OCI-LY3 (cell line): ENCODE measurements around the gene KIF17.

Experiments
- H2AFZ ChIP-seq: fragments of 200-600, 300-600 bp; shearing (Covaris generic); 2 replicates; pipeline ENCODE4 v1.6.0; 2014; ENCODE audit warnings: antibody characterized with exemption, low read depth, low read length
- H3K27ac ChIP-seq: fragments of 200-600, 300-600 bp; sonication (generic); 2 replicates; pipeline ENCODE4 v1.5.1; 2014; ENCODE audit warnings: mild to moderate bottlenecking, low read length, moderate library complexity, mixed read lengths
- H3K27me3 ChIP-seq: fragments of 200-600, 300-600 bp; sonication (generic); 2 replicates; pipeline ENCODE4 v1.6.1; 2014; ENCODE audit warnings: low read depth, low read length, mixed read lengths
- H3K36me3 ChIP-seq: fragments of 200-600, 300-600 bp; sonication (generic); replicated peaks from 2 replicates; pipeline ENCODE3; 2014; ENCODE audit warnings: low read depth, low read length, mixed read lengths
- H3K4me1 ChIP-seq: fragments of 300-600, 200-600 bp; sonication (generic); 2 replicates; pipeline ENCODE4 v1.6.1; 2014; ENCODE audit warnings: low read length, mixed read lengths
- H3K4me2 ChIP-seq: fragments of 200-600, 300-600 bp; sonication (generic); 2 replicates; pipeline ENCODE4 v1.6.1; 2014; ENCODE audit warnings: low read length, mixed read lengths
- H3K4me3 ChIP-seq: fragments of 300-600, 200-600 bp; sonication (generic); 2 replicates; pipeline ENCODE4 v1.5.1; 2014; ENCODE audit warnings: antibody characterized with exemption, mild to moderate bottlenecking, low read length, moderate library complexity
- H3K79me2 ChIP-seq: fragments of 300-600, 200-600 bp; shearing (Covaris generic); 2 replicates; pipeline ENCODE4 v1.6.1; 2014; ENCODE audit warnings: mild to moderate bottlenecking, low read length, mixed read lengths
- H3K9ac ChIP-seq: fragments of 300-600, 200-600 bp; shearing (Covaris generic); 2 replicates; pipeline ENCODE4 v1.6.0; 2014; ENCODE audit warnings: mild to moderate bottlenecking, low read length, moderate library complexity
- H3K9me3 ChIP-seq: fragments of 200-600, 300-600 bp; shearing (Covaris generic); 2 replicates; pipeline ENCODE4 v1.6.1; 2014; ENCODE audit warnings: low read length, mixed read lengths; ENCODE audit not compliant: insufficient read depth
- H4K20me1 ChIP-seq: fragments of 200-600, 300-600 bp; sonication (generic); 2 replicates; pipeline ENCODE4 v1.6.1; 2016; ENCODE audit warnings: low read length, mixed read lengths; ENCODE audit not compliant: insufficient read depth
- CTCF ChIP-seq: fragments of 200-600, 300-600 bp; sonication (generic); IDR thresholded peaks from 2 replicates; pipeline ENCODE4 v1.5.1; 2014; ENCODE audit warnings: antibody characterized with exemption, low read length, low read depth
- EZH2phosphoT487 ChIP-seq: fragments of 200-600 bp; shearing (Covaris generic); IDR thresholded peaks from 2 replicates; pipeline ENCODE4 v1.6.1; 2018; ENCODE audit warnings: antibody characterized with exemption, mixed run types, low read depth

The KIF17 gene

GRCh38 chr1:20648438-20648837 lies 69.4 kb downstream of the KIF17 start:
- Histone ChIP-seq H3K9me3 (no peaks in the 10 kb centered on the region), H3K36me3 (peaks cover 20% of the 10 kb centered on the region), H4K20me1 (no peaks in the 10 kb centered on the region), H3K27ac (no peak overlapping the region), H3K4me3 (no peak overlapping the region), H3K4me1 (no peaks in the 10 kb centered on the region), H3K9ac (no peak overlapping the region), H3K27me3 (no peaks in the 10 kb centered on the region), H3K79me2 (no peaks in the 10 kb centered on the region), H3K4me2 (no peak overlapping the region), H2AFZ (no peak overlapping the region)
- TF ChIP-seq EZH2phosphoT487 (no peak), CTCF (no peak)

GRCh38 chr1:20645414-20645813 lies 72.4 kb downstream of the KIF17 start:
- Histone ChIP-seq H4K20me1 (no peaks in the 10 kb centered on the region), H3K9me3 (no peaks in the 10 kb centered on the region)

GRCh38 chr1:20644416-20644815 lies 73.4 kb downstream of the KIF17 start:
- Histone ChIP-seq H3K4me3 (no peak overlapping the region), H3K4me1 (no peaks in the 10 kb centered on the region), H3K36me3 (peaks cover 5% of the 10 kb centered on the region), H3K27me3 (no peaks in the 10 kb centered on the region), H3K9ac (no peak overlapping the region), H2AFZ (no peak overlapping the region), H3K4me2 (no peak overlapping the region), H4K20me1 (no peaks in the 10 kb centered on the region), H3K79me2 (no peaks in the 10 kb centered on the region), H3K9me3 (no peaks in the 10 kb centered on the region), H3K27ac (no peak overlapping the region)
- no peak for TF ChIP-seq CTCF
- TF ChIP-seq EZH2phosphoT487, result no peak

More at GRCh38 chr1:20645414-20645813, 72.4 kb downstream of the KIF17 start:
- Histone ChIP-seq H3K27me3 (no peaks in the 10 kb centered on the region), H2AFZ (no peak overlapping the region), H3K9ac (no peak overlapping the region), H3K4me1 (no peaks in the 10 kb centered on the region), H3K4me2 (no peak overlapping the region), H3K36me3 (peaks cover 9% of the 10 kb centered on the region), H3K4me3 (no peak overlapping the region), H3K79me2 (no peaks in the 10 kb centered on the region), H3K27ac (no peak overlapping the region)
- no peak for TF ChIP-seq EZH2phosphoT487
- TF ChIP-seq CTCF, result no peak

- no peaks in the 10 kb centered on the region for H3K27me3 ChIP-seq
- no peak overlapping the region for H2AFZ ChIP-seq
- H3K79me2 ChIP-seq, result no peaks in the 10 kb centered on the region
- TF ChIP-seq CTCF, result no peak
- no peak for TF ChIP-seq EZH2phosphoT487
- H4K20me1 ChIP-seq, result no peaks in the 10 kb centered on the region
- H3K9me3 ChIP-seq, result no peaks in the 10 kb centered on the region
- no peaks in the 10 kb centered on the region for H3K36me3 ChIP-seq
- H3K27ac ChIP-seq, result no peak overlapping the region
- H3K4me2 ChIP-seq, result no peak overlapping the region
- no peak overlapping the region for H3K4me3 ChIP-seq
- H3K4me1 ChIP-seq, result no peaks in the 10 kb centered on the region
- H3K9ac ChIP-seq, result no peak overlapping the region
Observed at GRCh38 chr1:20643080-20643479, 74.7 kb downstream of the KIF17 start.
